Glutamatergic neuron (in vitro differentiated cells): ENCODE measurements around the gene MAP3K5. TPM values are rescaled to one million over a fixed set of nuclear protein-coding genes. Genes with fewer than 3 reads are reported as not detected.

ENCODE experiments used
- DNase-seq: peaks from one replicate; pipeline ENCODE4 v3.0.0; 2022
- H3K27ac Mint-ChIP-seq: one replicate; pipeline ENCODE4 v1.8.0; 2020; ENCODE audit warnings: mild to moderate bottlenecking, mixed read lengths, inconsistent platforms; ENCODE audit not compliant: unreplicated experiment
- H3K27me3 Mint-ChIP-seq: one replicate; pipeline ENCODE4 v1.8.0; 2020; ENCODE audit warnings: mild to moderate bottlenecking, moderate library complexity, mixed read lengths, inconsistent platforms; ENCODE audit not compliant: unreplicated experiment
- H3K36me3 Mint-ChIP-seq: one replicate; pipeline ENCODE4 v1.8.0; 2020; ENCODE audit warnings: mild to moderate bottlenecking, mixed read lengths, inconsistent platforms; ENCODE audit not compliant: unreplicated experiment
- H3K4me1 Mint-ChIP-seq: one replicate; pipeline ENCODE4 v1.8.0; 2020; ENCODE audit warnings: mild to moderate bottlenecking, low read depth, mixed read lengths, inconsistent platforms; ENCODE audit not compliant: unreplicated experiment
- H3K4me3 Mint-ChIP-seq: one replicate; pipeline ENCODE4 v1.8.0; 2020; ENCODE audit warnings: mild to moderate bottlenecking, mixed read lengths, inconsistent platforms; ENCODE audit not compliant: unreplicated experiment
- H3K9me3 Mint-ChIP-seq: one replicate; pipeline ENCODE4 v1.8.0; 2020; ENCODE audit warnings: mild to moderate bottlenecking, moderate library complexity, mixed read lengths, inconsistent platforms; ENCODE audit not compliant: unreplicated experiment
- CTCF ChIP-seq: fragments of 200-600 bp; sonication (generic); IDR thresholded peaks from one replicate; pipeline ENCODE4 v1.5.0; 2021; ENCODE audit not compliant: partially characterized antibody, unreplicated experiment
- total RNA-seq: library from RNA; stranded (reverse); fragmentation: NEBNext Ultra II Directional; extraction: Animal tissue kit (Norgen Biotek cat#: 25700); gene quantifications from one replicate; pipeline ENCODE4 v1.2.1, GENCODE V29; 2021; ENCODE audit not compliant: unreplicated experiment

MAP3K5 gene
- total RNA-seq, 1 donor from 2014 or later: 0.66 TPM

DNA sequence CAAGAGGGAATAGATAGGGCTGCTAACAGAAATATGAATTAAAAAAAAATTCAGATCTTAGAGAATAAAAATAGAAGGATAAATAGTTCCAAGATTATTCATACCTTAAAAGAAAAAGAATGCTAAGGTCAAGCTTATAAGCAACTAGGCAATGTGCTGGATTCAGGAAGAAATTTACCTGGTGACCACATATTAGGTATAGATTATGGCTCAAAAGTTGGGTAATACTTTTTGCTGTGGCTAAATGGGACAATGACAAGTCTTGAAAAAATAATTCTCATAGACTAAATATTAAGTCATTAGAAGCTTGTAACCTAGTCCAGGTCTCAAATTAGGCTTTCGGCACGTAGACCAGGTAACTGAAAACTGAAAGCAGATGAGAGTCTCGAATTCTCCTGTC, 17.2 kb downstream of the MAP3K5 start:
- no peaks in the 10 kb centered on the region for H3K36me3 Mint-ChIP-seq
- H3K27me3 Mint-ChIP-seq: no peaks in the 10 kb centered on the region

GRCh38 chr6:136774228-136775041, 17.8 kb downstream of the MAP3K5 start:
- TF ChIP-seq CTCF: no peak
- DNase-seq: no peak
- Mint-ChIP-seq H3K36me3 (no peaks in the 10 kb centered on the region), H3K9me3 (no peaks in the 10 kb centered on the region), H3K27me3 (no peaks in the 10 kb centered on the region), H3K27ac (no peak overlapping the region), H3K4me3 (no peak overlapping the region), H3K4me1 (peaks cover 2% of the 10 kb centered on the region)

More for the DNA sequence above, 17.2 kb downstream of the MAP3K5 start:
- DNase-seq: no peak
- no peak overlapping the region for H3K4me3 Mint-ChIP-seq
- no peak for TF ChIP-seq CTCF
- H3K27ac Mint-ChIP-seq: no peak overlapping the region
- H3K4me1 Mint-ChIP-seq: peaks cover 2% of the 10 kb centered on the region
- no peaks in the 10 kb centered on the region for H3K9me3 Mint-ChIP-seq

GRCh38 chr6:136773473-136773796, 18.8 kb downstream of the MAP3K5 start:
- no peaks in the 10 kb centered on the region for H3K36me3 Mint-ChIP-seq
- TF ChIP-seq CTCF: no peak
- no peak overlapping the region for H3K27ac Mint-ChIP-seq

DNA sequence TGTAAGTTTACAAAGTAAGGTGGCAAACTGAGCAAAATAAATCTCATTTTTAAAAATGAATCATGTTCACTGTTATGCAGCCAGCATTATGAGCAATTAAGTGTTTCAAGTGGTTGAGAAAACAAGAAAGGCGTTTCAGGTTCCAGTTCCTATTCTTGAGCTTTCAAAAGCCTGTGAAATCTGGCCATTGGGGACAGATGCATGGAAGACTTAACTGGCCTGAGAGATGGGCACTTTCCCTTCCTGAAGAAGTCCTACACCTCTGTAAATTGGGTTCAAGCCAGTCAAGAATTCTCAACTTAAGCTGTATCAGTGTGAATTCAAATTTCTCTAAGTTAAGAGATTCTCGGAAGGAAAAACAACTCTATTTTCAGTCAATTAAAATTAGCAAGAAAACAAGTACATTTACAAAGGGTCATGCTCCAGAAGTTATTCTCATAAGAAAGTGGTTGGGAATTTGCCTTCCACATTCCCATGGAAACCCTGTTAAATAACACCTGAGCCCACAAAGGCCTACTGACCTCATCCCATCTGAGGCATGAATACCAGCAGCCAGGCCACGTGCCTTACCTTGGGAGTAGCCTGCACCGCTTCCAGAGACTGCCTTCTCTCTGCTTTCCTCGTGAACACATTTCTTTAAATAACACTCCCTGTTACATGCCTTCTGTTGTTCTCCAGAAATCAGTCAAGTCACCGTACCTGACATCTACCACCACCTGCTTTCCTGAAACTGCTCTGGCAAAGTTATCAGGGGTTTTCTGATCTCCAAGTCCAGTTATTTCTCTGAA, 19.4 kb downstream of the MAP3K5 start:
- Mint-ChIP-seq H3K4me3 (no peak overlapping the region), H3K9me3 (no peaks in the 10 kb centered on the region), H3K4me1 (peaks cover 2% of the 10 kb centered on the region), H3K36me3 (no peaks in the 10 kb centered on the region), H3K27me3 (no peaks in the 10 kb centered on the region), H3K27ac (no peak overlapping the region)
- TF ChIP-seq CTCF: no peak
- DNase-seq: no peak

More at GRCh38 chr6:136773473-136773796, 18.8 kb downstream of the MAP3K5 start:
- no peaks in the 10 kb centered on the region for H3K9me3 Mint-ChIP-seq
- peaks cover 2% of the 10 kb centered on the region for H3K4me1 Mint-ChIP-seq
- H3K27me3 Mint-ChIP-seq: no peaks in the 10 kb centered on the region
- no peak for DNase-seq
- no peak overlapping the region for H3K4me3 Mint-ChIP-seq

DNA sequence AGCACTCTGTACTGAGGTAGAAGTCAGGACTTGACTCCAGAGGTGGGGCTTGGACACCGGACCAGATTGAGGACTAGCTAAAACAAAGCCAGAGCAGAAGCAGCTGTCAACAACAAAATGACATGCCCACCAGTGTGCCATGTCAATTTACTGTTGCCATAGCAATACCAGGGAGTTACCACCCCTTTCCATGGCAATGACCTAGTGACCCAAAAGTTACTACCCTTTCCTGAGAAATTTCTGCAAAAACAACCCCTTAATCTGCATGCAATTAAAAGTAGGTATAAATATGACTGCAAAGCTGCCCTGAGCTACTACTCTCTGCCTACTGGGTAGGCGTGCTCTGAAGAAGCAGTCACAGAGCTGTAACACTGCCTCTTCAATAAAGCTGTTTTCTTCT, 21.0 kb downstream of the MAP3K5 start:
- no peak for TF ChIP-seq CTCF
- peaks cover 2% of the 10 kb centered on the region for H3K4me1 Mint-ChIP-seq
- DNase-seq: no peak
- H3K27me3 Mint-ChIP-seq: no peaks in the 10 kb centered on the region
- H3K4me3 Mint-ChIP-seq: no peak overlapping the region
- H3K36me3 Mint-ChIP-seq: no peaks in the 10 kb centered on the region
- H3K27ac Mint-ChIP-seq: no peak overlapping the region
- H3K9me3 Mint-ChIP-seq: no peaks in the 10 kb centered on the region
